Measurements from ENCODE around the gene COL23A1. TPM values are rescaled to one million over a fixed set of nuclear protein-coding genes. Genes with fewer than 3 reads are reported as not detected.

COL23A1 gene
- total RNA-seq, 4 donors from 2014 or later: 0.44 to 0.65 (median 0.57) TPM; not detected in 1

- TF ChIP-seq, protein P1, sequence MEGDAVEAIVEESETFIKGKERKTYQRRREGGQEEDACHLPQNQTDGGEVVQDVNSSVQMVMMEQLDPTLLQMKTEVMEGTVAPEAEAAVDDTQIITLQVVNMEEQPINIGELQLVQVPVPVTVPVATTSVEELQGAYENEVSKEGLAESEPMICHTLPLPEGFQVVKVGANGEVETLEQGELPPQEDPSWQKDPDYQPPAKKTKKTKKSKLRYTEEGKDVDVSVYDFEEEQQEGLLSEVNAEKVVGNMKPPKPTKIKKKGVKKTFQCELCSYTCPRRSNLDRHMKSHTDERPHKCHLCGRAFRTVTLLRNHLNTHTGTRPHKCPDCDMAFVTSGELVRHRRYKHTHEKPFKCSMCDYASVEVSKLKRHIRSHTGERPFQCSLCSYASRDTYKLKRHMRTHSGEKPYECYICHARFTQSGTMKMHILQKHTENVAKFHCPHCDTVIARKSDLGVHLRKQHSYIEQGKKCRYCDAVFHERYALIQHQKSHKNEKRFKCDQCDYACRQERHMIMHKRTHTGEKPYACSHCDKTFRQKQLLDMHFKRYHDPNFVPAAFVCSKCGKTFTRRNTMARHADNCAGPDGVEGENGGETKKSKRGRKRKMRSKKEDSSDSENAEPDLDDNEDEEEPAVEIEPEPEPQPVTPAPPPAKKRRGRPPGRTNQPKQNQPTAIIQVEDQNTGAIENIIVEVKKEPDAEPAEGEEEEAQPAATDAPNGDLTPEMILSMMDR (IDR thresholded peaks at IDR 0.05; ENCODE audit: low read depth): no peak
These were observed 344.8 kb downstream of the COL23A1 start for GRCh38 chr5:178245389-178245788.

DNA sequence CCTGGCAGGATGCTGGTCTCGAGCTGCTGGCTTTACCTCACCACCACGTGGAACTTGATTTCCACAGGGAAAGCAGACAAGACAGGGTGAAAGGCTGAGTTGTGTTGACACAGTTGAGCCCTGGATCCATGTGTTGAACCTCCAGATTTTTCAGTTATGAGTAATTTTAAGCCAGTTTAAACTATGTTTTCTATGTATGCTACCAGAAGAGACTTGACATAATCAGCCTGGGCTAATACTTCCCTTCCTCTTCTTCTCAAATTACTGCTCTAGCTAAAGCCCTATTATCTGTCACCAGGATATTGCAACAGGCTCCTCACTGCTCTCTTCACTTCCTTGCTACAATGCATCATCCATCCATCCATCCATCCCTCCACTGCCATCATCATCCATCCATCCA lies 345.6 kb downstream of the COL23A1 start:
- TF ChIP-seq, protein P1 (IDR thresholded peaks at IDR 0.05; ENCODE audit: low read depth): no peak

DNA sequence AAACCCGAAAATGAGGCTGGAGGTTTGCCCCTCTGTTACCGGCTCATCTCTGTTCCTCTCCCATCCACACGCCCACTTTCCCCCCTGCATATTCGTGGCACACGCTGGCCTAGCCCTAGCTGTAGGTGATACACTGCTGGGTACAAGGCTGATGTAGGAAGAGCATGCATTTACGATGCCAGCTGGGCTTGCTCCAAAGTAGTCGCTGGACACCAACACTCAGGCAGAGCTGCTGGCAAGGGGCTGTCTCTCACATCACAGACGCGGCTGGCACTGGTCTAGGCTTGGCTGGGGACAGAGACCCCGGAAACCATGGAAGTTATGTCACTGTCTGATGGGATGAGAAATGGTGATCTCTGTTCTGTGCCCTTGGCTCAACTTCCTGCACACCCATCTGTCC lies 347.8 kb downstream of the COL23A1 start:
- TF ChIP-seq, protein P1 (IDR thresholded peaks at IDR 0.05; ENCODE audit: low read depth): no peak

DNA sequence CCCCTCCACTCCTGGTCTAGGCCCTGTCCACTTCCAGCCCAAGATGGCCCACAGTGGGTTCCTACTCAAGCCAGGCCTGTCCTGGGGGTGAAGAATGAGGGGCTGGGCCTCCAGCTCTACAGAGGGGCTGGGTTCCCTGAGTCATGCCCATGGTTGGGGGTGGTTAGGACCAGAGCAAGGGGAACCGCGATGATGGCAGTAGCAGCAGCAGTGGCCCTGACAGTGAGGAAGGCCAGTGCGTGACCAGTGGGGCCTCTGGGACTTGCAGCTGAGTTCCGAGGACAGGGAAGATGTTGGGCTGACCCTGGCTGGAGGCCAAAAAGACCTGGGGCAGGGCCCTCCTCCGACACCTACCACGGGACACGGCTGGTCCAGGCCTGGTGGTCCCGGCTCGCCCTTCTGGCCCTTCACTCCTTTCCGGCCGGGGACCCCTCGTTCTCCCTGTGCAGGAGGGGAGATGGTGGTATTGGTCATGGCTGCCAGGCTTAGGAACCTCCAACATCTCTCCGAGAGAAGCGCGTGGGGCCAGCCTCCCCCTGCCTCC lies 348.4 kb downstream of the COL23A1 start:
- TF ChIP-seq, protein P1 (IDR thresholded peaks at IDR 0.05; ENCODE audit: low read depth): no peak

DNA sequence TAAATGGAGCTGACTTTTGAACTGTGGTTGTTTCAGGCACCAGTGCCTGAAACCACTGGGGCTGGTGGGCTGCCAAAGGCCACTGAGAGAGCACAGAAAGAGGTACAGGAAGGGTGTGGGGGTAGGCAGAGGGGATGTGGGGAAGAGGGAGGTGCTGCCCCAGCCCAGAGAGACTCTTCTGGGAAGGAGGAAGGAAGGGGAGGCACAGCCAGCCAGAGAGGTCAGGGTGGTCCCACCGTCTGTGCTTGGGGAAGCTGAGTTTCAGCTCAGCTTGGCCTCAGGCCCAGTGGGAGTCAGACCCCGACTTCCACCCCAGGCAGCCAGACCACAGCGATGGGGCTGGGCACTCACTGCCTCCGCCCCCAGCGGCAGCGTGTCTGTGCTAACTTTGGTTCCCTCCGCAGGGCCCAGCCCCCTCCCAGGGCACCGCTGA lies 348.9 kb downstream of the COL23A1 start:
- TF ChIP-seq, protein P1 (IDR thresholded peaks at IDR 0.05; ENCODE audit: low read depth): no peak

DNA sequence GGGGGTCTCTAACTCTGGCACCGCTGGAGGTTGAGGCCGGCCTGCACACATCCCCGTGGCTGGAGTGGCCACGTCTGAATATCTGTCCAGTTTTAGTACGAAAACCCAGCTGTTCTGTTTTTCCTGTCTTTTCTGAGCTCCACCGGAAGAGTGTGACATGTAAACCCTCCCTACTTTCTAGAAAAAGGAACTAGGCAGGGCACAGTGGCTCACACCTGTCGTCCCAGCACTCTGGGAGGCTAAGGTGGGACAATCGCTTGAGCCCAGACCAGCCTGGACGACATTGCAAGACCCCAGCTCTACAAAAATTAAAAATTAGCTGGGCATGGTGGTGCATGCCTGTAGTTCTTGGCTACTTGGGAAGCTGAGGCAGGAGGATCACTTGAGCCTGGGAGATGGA lies 349.4 kb downstream of the COL23A1 start:
- TF ChIP-seq, protein P1 (IDR thresholded peaks at IDR 0.05; ENCODE audit: low read depth): no peak

DNA sequence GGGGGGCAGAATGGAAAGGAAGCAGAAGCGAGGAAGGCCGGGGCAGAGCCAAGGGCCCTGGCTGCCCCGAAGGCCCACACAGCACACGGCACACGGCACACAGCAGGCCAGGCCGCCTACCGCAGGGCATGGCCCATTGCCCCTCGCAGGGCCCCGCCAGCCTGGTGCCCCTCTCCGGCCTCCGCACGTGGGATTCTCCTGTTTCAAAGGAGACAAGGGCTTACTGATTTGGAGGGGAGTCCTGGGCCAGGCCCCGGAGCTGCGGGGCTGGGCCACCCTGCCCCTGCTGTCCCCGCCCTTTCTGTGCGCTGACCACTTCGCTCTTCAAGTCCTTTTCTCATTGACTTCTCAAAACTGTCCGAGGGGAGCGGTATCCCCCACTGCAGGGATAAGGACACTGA lies 349.9 kb downstream of the COL23A1 start:
- TF ChIP-seq, protein P1 (IDR thresholded peaks at IDR 0.05; ENCODE audit: low read depth): no peak
